MM.1S (cell line): ENCODE results near the gene SYP.

Source experiments
- EZH2phosphoT487 ChIP-seq: fragments of 300-600 bp; sonication (generic); IDR thresholded peaks from 2 replicates; pipeline ENCODE4 v1.6.1; 2018; ENCODE audit warnings: antibody characterized with exemption, low read length
- TF ChIP-seq, protein P1 (sequence below): fragments of 300-600 bp; sonication (generic); IDR thresholded peaks from 2 replicates; pipeline ENCODE4 v1.5.1; 2016; ENCODE audit warnings: antibody characterized with exemption, low read length, mixed read lengths

DNA sequence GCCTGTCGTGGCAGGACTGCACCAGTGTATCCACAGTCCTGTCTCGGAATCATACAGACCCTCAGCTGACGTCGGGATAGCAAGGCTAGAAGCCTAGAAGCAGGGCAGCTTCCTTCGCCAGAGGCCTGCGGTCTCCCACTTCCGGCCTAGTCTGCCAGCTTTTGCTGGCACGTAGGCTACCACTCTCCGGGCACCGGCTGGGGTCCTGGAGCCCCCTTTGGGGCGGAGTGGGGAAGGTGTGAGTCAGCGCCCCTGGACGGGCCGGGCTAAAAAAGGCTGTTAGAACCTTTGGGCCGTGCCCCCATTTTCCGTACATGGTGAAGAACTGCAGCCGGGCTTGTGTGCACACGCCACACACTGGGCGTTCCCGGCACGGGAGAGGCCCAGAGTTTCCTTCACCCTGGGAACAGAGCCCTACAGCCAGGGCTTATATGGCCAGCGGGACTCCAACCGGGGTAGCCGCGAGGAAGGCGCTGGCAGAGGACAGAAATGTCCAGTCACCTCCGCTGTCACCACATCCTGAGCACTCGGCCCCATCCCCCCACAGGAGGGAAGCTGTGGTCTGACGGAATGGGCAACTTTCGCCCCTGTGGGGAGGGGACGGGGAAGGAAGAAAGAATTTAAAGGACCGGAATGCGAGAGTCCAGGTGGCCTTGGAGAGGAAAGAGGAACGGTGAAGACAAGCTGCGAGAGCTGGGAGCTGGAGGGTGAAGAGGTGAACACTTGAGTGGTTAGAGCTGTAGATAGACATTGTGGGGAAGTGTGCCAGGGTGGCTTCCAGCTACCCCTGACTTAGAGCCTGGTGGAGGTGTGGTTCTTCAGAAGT is 32.9 kb downstream of the SYP start:
- no peak for TF ChIP-seq EZH2phosphoT487
- TF ChIP-seq, protein P1, sequence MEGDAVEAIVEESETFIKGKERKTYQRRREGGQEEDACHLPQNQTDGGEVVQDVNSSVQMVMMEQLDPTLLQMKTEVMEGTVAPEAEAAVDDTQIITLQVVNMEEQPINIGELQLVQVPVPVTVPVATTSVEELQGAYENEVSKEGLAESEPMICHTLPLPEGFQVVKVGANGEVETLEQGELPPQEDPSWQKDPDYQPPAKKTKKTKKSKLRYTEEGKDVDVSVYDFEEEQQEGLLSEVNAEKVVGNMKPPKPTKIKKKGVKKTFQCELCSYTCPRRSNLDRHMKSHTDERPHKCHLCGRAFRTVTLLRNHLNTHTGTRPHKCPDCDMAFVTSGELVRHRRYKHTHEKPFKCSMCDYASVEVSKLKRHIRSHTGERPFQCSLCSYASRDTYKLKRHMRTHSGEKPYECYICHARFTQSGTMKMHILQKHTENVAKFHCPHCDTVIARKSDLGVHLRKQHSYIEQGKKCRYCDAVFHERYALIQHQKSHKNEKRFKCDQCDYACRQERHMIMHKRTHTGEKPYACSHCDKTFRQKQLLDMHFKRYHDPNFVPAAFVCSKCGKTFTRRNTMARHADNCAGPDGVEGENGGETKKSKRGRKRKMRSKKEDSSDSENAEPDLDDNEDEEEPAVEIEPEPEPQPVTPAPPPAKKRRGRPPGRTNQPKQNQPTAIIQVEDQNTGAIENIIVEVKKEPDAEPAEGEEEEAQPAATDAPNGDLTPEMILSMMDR = no peak
